AG04450 (cell line): ENCODE measurements around the gene CNIH3. TPM values are rescaled to one million over a fixed set of nuclear protein-coding genes. Genes with fewer than 3 reads are reported as not detected.

Experiments
- CTCF ChIA-PET: fragments of 300-600, 350-600 bp; formaldehyde crosslinking; extraction: SDS; loops from one replicate; lab custom pipeline; 2022; ENCODE audit warnings: antibody characterized with exemption, inconsistent platforms; lab: Charles Lee
- POLR2A ChIA-PET: fragments of 350-600 bp; formaldehyde crosslinking; extraction: SDS; loops from one replicate; lab custom pipeline; 2021; ENCODE audit warnings: antibody characterized with exemption, inconsistent platforms; lab: Yijun Ruan, JAX
- DNase-seq: peaks from one replicate; pipeline ENCODE4 v3.0.0-alpha.2; 2011; ENCODE audit warnings: low read depth, low spot score
- H3K27ac ChIP-seq: one replicate; pipeline ENCODE4 v1.5.1; 2012; ENCODE audit warnings: low read depth, low read length, control low read depth
- H3K27me3 ChIP-seq: one replicate; pipeline ENCODE4 v1.6.0; 2012; ENCODE audit warnings: low read length; ENCODE audit not compliant: control insufficient read depth, insufficient read depth
- H3K4me3 ChIP-seq: 2 replicates; pipeline ENCODE4 v1.5.1; 2011; ENCODE audit warnings: mild to moderate bottlenecking, low read depth, low read length, control low read depth
- H3K9me3 ChIP-seq: 2 replicates; pipeline ENCODE4 v1.5.1; 2012; ENCODE audit warnings: low read length; ENCODE audit not compliant: control insufficient read depth, insufficient read depth
- CTCF ChIP-seq: IDR thresholded peaks from 2 replicates; pipeline ENCODE4 v1.5.1; 2011; ENCODE audit warnings: low read depth, low read length, control low read depth, inconsistent platforms
- polyA plus RNA-seq: library from polyadenylated mRNA; depleted of rRNA; stranded (reverse); fragments of >200 nt; gene quantifications from 2 replicates; pipeline ENCODE4 v1.2.3, GENCODE V29; 2011

CNIH3 gene
- polyA plus RNA-seq, 1 experiment, result 6.5 TPM

- no peak for TF ChIP-seq CTCF
- Histone ChIP-seq H3K9me3 (no peaks in the 10 kb centered on the region; the same call in 1 of the 2 replicates), H3K27ac (no peak overlapping the region), H3K27me3 (no peaks in the 10 kb centered on the region), H3K4me3 (no peak overlapping the region)
- DNase-seq, result no peak
- POLR2A ChIA-PET, result no interaction called here
- CTCF ChIA-PET, result interaction anchor here (0.8 to 1.4 kb wide), 3 partner anchors 14 to 38 kb away, joined by 3 to 4 read pairs (median 3); no protein-coding TSS in a partner anchor
These were observed 104.1 kb downstream of the CNIH3 start for GRCh38 chr1:224720216-224720615.

DNA sequence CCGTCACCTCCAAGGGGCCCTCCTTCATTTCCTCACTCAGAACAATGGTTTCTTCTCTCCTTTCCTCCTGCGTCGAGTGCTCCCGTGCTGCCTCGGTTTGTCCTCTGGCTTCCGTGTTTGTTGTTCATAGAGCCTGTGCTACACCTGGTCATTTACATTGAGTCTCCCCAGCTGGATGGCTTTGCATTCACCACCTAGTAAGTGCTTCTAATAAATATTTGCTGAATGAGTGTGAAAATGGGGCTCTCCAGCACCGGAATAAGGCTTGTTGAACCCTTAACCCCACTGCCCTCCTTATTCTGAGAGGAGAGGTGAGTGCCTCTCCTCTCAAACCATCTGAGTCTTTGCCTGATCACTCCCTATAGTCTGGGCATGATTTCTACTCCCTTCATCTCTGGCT is 104.9 kb downstream of the CNIH3 start:
- DNase-seq, result no peak
- ChIA-PET POLR2A (no interaction called here), CTCF (no interaction called here)
- no peaks in the 10 kb centered on the region for H3K27me3 ChIP-seq
- H3K4me3 ChIP-seq, result no peak overlapping the region
- TF ChIP-seq CTCF, result no peak
- H3K27ac ChIP-seq, result no peak overlapping the region
- no peaks in the 10 kb centered on the region; the same call in 1 of the 2 replicates for H3K9me3 ChIP-seq

- POLR2A ChIA-PET, result no interaction called here
- CTCF ChIA-PET, result interaction anchor here (0.6 kb wide), 2 partner anchors 28 to 324 kb away, joined by 3 to 10 read pairs; no protein-coding TSS in a partner anchor
- TF ChIP-seq CTCF, result no peak
- H3K9me3 ChIP-seq, result no peaks in the 10 kb centered on the region
- H3K27me3 ChIP-seq, result no peaks in the 10 kb centered on the region
- no peak for DNase-seq
- H3K4me3 ChIP-seq, result no peak overlapping the region
- H3K27ac ChIP-seq, result no peak overlapping the region
These were observed 106.7 kb downstream of the CNIH3 start for GRCh38 chr1:224722838-224723237.

- ChIA-PET POLR2A (no interaction called here), CTCF (no interaction called here)
- H3K27ac ChIP-seq, result no peak overlapping the region
- no peak for DNase-seq
- TF ChIP-seq CTCF, result no peak
- no peaks in the 10 kb centered on the region for H3K9me3 ChIP-seq
- no peak overlapping the region for H3K4me3 ChIP-seq
- H3K27me3 ChIP-seq, result no peaks in the 10 kb centered on the region
These were observed 108.4 kb downstream of the CNIH3 start for GRCh38 chr1:224724566-224724965.

GRCh38 chr1:224726441-224727182 is 110.5 kb downstream of the CNIH3 start:
- Histone ChIP-seq H3K27ac (peak overlapping the region; percentile 76), H3K27me3 (no peaks in the 10 kb centered on the region), H3K4me3 (no peak overlapping the region), H3K9me3 (no peaks in the 10 kb centered on the region)
- DNase-seq, result peak; percentile 85
- CTCF ChIA-PET, result interaction anchor here (0.6 to 3.2 kb wide), 3 partner anchors 10 to 214 kb away, joined by 3 to 17 read pairs (median 3); no protein-coding TSS in a partner anchor
- no peak for TF ChIP-seq CTCF
- POLR2A ChIA-PET, result interaction anchor here (1.7 kb wide), 1 partner anchor 11 kb away, joined by 5 read pairs; no protein-coding TSS in a partner anchor
